HepG2 (cell line): ENCODE measurements around the gene ITGB7. TPM values are rescaled to one million over a fixed set of nuclear protein-coding genes. Genes with fewer than 3 reads are reported as not detected.

Experiments
- ATF6 ChIP-seq: sonication (generic); formaldehyde crosslinking; conservative IDR thresholded peaks from 2 replicates; pipeline ENCODE4 v1.4.0; 2020; ENCODE audit warnings: missing genetic modification reagents
- BORCS8-MEF2B ChIP-seq: sonication (generic); formaldehyde crosslinking; IDR thresholded peaks from 2 replicates; pipeline ENCODE4 v1.8.0; 2022; ENCODE audit warnings: mild to moderate bottlenecking, missing genetic modification reagents
- ERF ChIP-seq: IDR thresholded peaks from 2 replicates; pipeline ENCODE4 v1.6.1; 2018; ENCODE audit warnings: missing biosample characterization, missing genetic modification reagents
- MAZ ChIP-seq, 2 experiments: sonication (generic) in 1 of 2; formaldehyde crosslinking in 1 of 2; IDR thresholded peaks; 2 replicates each; pipeline versions ENCODE4 v1.5.0 to v1.6.1; 2012 to 2020; ENCODE audit warnings: low read depth in 2 of 2, mild to moderate bottlenecking in 2 of 2, borderline replicate concordance in 1 of 2, improper control_type of control experiment in 1 of 2, low read length in 1 of 2, missing genetic modification reagents in 1 of 2, moderate library complexity in 1 of 2
- MEIS2 ChIP-seq: sonication (generic); formaldehyde crosslinking; IDR thresholded peaks from 2 replicates; pipeline ENCODE4 v1.9.0; 2021; ENCODE audit warnings: mild to moderate bottlenecking, missing genetic modification reagents
- MLX ChIP-seq: IDR thresholded peaks from 2 replicates; pipeline ENCODE4 v1.6.1; 2016
- MTF1 ChIP-seq: sonication (generic); formaldehyde crosslinking; IDR thresholded peaks from 2 replicates; pipeline ENCODE4 v1.5.0; 2020; ENCODE audit warnings: missing genetic modification reagents
- NCOA2 ChIP-seq: sonication (generic); formaldehyde crosslinking; IDR thresholded peaks from 2 replicates; pipeline ENCODE4 v1.8.0; 2022; ENCODE audit warnings: inconsistent platforms
- PATZ1 ChIP-seq: sonication (generic); formaldehyde crosslinking; IDR thresholded peaks from 2 replicates; pipeline ENCODE4 v1.4.0; 2020; ENCODE audit warnings: missing genetic modification reagents
- PCBP2 ChIP-seq: fragments of 200-400 bp; formaldehyde crosslinking; optimal IDR thresholded peaks from 2 replicates; pipeline ENCODE3; 2018; ENCODE audit warnings: low read length, low read depth; ENCODE audit not compliant: poor library complexity, severe bottlenecking
- REPIN1 ChIP-seq: sonication (generic); formaldehyde crosslinking; IDR thresholded peaks from 2 replicates; pipeline ENCODE4 v1.8.0; 2022; ENCODE audit warnings: missing genetic modification reagents, low read depth, mild to moderate bottlenecking, borderline replicate concordance
- SMC3 ChIP-seq: IDR thresholded peaks from 2 replicates; pipeline ENCODE4 v1.6.1; 2011; ENCODE audit warnings: low read length, improper control_type of control experiment
- SOX6 ChIP-seq, 2 experiments: fragments of 450-650 bp in 1 of 2; sonication (generic) in 1 of 2; formaldehyde crosslinking in 1 of 2; IDR thresholded peaks; 2 replicates each; pipeline versions ENCODE4 v1.4.0 to v1.6.1; 2017 to 2020; ENCODE audit warnings: antibody characterized with exemption in 1 of 2, mild to moderate bottlenecking in 1 of 2, missing genetic modification reagents in 1 of 2
- SP2 ChIP-seq: sonication (generic); formaldehyde crosslinking; IDR thresholded peaks from 2 replicates; pipeline ENCODE4 v1.5.1; 2020; ENCODE audit warnings: mild to moderate bottlenecking, missing genetic modification reagents
- THAP9 ChIP-seq: sonication (generic); formaldehyde crosslinking; IDR thresholded peaks from 2 replicates; pipeline ENCODE4; 2020; ENCODE audit warnings: missing genetic modification reagents, mild to moderate bottlenecking, borderline replicate concordance
- YY1 ChIP-seq: IDR thresholded peaks from 2 replicates; pipeline ENCODE4 v1.6.1; 2011; ENCODE audit warnings: low read length, low read depth, moderate library complexity, mild to moderate bottlenecking; ENCODE audit not compliant: insufficient read depth, insufficient replicate concordance
- ZBTB3 ChIP-seq: sonication (generic); formaldehyde crosslinking; IDR thresholded peaks from 2 replicates; pipeline ENCODE4 v1.4.0; 2020; ENCODE audit warnings: low read depth, mild to moderate bottlenecking, moderate library complexity, missing genetic modification reagents, borderline replicate concordance
- ZMYM4 ChIP-seq: sonication (generic); formaldehyde crosslinking; IDR thresholded peaks from 2 replicates; pipeline ENCODE4 v1.8.1; 2023; ENCODE audit warnings: mild to moderate bottlenecking, missing genetic modification reagents
- ZNF331 ChIP-seq: sonication (generic); formaldehyde crosslinking; IDR thresholded peaks from 2 replicates; pipeline ENCODE4 v1.4.0; 2020; ENCODE audit warnings: missing genetic modification reagents
- ZNF501 ChIP-seq: sonication (generic); formaldehyde crosslinking; IDR thresholded peaks from 2 replicates; pipeline ENCODE4 v1.5.1; 2020; ENCODE audit warnings: mild to moderate bottlenecking, moderate library complexity, missing genetic modification reagents
- ZNF768 ChIP-seq: sonication (generic); formaldehyde crosslinking; IDR thresholded peaks from 2 replicates; pipeline ENCODE4 v1.4.0; 2020; ENCODE audit warnings: missing genetic modification reagents
- polyA plus RNA-seq, 8 experiments: library from polyadenylated mRNA; depleted of rRNA in 3 of 8; stranded (reverse) in 7 of 8; unstranded in 1 of 8; fragments of >200 nt; fragmentation: Illumina TruSeq in 4 of 8; extraction: Trizol in 4 of 8; gene quantifications; 2 replicates each; pipeline versions ENCODE4 v1.2.1 to v1.2.3, GENCODE V29; 2011 to 2016; ENCODE audit warnings: low read depth in 4 of 8, missing spikeins in 1 of 8, mixed read lengths in 1 of 8; ENCODE audit not compliant: insufficient read depth in 1 of 8
- total RNA-seq, 5 experiments: library from RNA; depleted of rRNA; stranded (reverse); fragments of >200 nt; fragmentation: Illumina TruSeq; extraction: Trizol; gene quantifications; 2 replicates each; pipeline ENCODE4 v1.2.3, GENCODE V29; 2016; ENCODE audit warnings: low read depth in 1 of 5

The ITGB7 gene
- total and polyA plus RNA-seq, 2 of the 13 experiments (the other 11 are each of a cell fraction or from before 2014, with no cell fraction given): 0.16 to 0.18 TPM

GRCh38 chr12:53159195-53159839 lies 47.7 kb downstream of the ITGB7 start (continued):
- TF ChIP-seq SMC3: peak; percentile 75
- no peak for TF ChIP-seq MLX
- TF ChIP-seq ZBTB3 (CRISPR knock-in tag): no peak
- TF ChIP-seq MTF1 (CRISPR knock-in tag): no peak
- TF ChIP-seq THAP9: peak; percentile 48; the same call in 1 of the 2 replicates
- TF ChIP-seq ATF6: no peak
- peak; percentile 49; the same call in 1 of the 2 replicates for TF ChIP-seq ZMYM4
- TF ChIP-seq ERF: 0 out of 2 replicates have a peak, but pooled peaks have one; percentile 22
- peak; percentile 40 for TF ChIP-seq PATZ1 (CRISPR knock-in tag)
- peak; percentile 16 for TF ChIP-seq PCBP2
- 0 out of 2 replicates have a peak, but pooled peaks have one; percentile 42 for TF ChIP-seq ZNF331 (CRISPR knock-in tag)
- peak; percentile 87 for TF ChIP-seq ZNF768 (CRISPR knock-in tag)
- peak; percentile 43; the same call in 1 of the 2 replicates for TF ChIP-seq ZNF501 (CRISPR knock-in tag)
- peak; percentile 25; the same call in 1 of the 2 replicates for TF ChIP-seq MEIS2
- peak; percentile 50; the same call in 1 of the 2 replicates for TF ChIP-seq BORCS8-MEF2B (CRISPR knock-in tag)
- TF ChIP-seq YY1: no peak
- TF ChIP-seq MAZ (IDR thresholded peaks at IDR 0.05; ENCODE audit: borderline replicate concordance, low read depth, low read length): no peak
- 0 out of 2 replicates have a peak, but pooled peaks have one; percentile 7 for TF ChIP-seq MAZ (CRISPR knock-in tag; IDR thresholded peaks at IDR 0.05; ENCODE audit: low read depth)
- TF ChIP-seq SP2 (CRISPR knock-in tag): no peak
- peak; percentile 62; the same call in 1 of the 2 replicates for TF ChIP-seq REPIN1
- 0 out of 2 replicates have a peak, but pooled peaks have one; percentile 21 for TF ChIP-seq NCOA2
- TF ChIP-seq SOX6 (IDR thresholded peaks at IDR 0.05): no peak
- TF ChIP-seq SOX6 (CRISPR knock-in tag; IDR thresholded peaks at IDR 0.05): peak; percentile 18; the same call in 1 of the 2 replicates
